Measurements from ENCODE around the gene ZGPAT. TPM values are rescaled to one million over a fixed set of nuclear protein-coding genes. Genes with fewer than 3 reads are reported as not detected.

The ZGPAT gene
- total RNA-seq, 4 donors from 2014 or later = 34.4 to 44.7 (median 35.9) TPM

DNA sequence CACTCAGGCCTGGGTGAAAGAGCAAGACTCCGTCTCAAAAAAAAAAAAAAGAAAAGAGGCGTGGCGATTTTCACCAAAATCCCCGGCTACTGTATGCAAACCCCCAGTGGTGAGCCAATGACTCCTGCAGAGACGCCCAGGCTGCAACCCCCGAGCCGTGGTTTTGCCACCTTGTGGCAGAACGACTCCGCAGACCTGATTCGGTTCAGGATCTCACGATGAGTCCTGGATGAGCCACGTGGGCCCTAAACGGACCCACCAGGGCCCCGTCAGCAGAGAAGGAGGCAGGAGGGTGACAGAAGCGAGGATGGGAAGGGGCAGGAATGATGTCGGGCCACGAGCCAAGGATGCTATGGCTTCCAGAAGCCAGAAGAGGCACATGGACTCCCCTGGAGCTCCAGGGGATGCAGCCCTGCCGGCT lies 74.2 kb downstream of the ZGPAT start:
- no peak for DNase-seq (ENCODE audit: low spot score in 2 of 2)
- WGBS, 2 donors = 80% methylated on average over 17 of the region's 18 CpGs
- no peak for TF ChIP-seq POLR2A (IDR thresholded peaks at IDR 0.05)
- TF ChIP-seq, protein P1, sequence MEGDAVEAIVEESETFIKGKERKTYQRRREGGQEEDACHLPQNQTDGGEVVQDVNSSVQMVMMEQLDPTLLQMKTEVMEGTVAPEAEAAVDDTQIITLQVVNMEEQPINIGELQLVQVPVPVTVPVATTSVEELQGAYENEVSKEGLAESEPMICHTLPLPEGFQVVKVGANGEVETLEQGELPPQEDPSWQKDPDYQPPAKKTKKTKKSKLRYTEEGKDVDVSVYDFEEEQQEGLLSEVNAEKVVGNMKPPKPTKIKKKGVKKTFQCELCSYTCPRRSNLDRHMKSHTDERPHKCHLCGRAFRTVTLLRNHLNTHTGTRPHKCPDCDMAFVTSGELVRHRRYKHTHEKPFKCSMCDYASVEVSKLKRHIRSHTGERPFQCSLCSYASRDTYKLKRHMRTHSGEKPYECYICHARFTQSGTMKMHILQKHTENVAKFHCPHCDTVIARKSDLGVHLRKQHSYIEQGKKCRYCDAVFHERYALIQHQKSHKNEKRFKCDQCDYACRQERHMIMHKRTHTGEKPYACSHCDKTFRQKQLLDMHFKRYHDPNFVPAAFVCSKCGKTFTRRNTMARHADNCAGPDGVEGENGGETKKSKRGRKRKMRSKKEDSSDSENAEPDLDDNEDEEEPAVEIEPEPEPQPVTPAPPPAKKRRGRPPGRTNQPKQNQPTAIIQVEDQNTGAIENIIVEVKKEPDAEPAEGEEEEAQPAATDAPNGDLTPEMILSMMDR (IDR thresholded peaks at IDR 0.05) = no peak
- intact Hi-C loops (cut with DNase I; ENCODE audit: low total_unique reads) = loop anchor here (10.0 kb wide), 1 partner anchor 193 kb away; the partner anchor contains the start of gene SAMD10
- no peak overlapping the region for H3K4me3 ChIP-seq (ENCODE audit: low read depth, poor library complexity, severe bottlenecking)

DNA sequence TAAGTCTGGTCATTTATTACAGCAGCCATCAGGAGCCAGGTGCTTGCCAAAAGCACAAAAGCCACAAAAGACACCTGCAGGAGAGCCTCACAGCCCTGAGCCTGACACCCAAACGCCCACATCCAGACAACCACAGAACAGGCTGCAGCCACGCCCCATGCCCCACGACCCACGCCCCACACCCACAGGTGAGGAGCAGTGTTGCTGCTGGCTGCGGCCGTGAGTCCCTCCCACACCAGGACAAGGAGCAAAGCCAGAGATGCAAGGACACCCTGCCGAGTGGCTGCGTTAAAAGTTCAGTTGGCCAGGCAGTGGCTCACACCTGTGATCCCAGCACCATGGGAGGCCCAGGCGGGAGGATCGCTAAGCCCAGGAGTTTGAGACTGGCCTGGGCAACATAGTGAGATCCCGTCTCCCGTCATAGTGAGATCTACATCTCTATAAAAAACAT lies 74.7 kb downstream of the ZGPAT start:
- 87 to 90% methylated on average over 6 to 12 of the region's 12 CpGs for WGBS, 2 donors
- TF ChIP-seq POLR2A (IDR thresholded peaks at IDR 0.05) = no peak
- TF ChIP-seq, protein P1 (IDR thresholded peaks at IDR 0.05) = no peak
- DNase-seq (ENCODE audit: low spot score in 2 of 2) = no peak
- no peak overlapping the region for H3K4me3 ChIP-seq (ENCODE audit: low read depth, poor library complexity, severe bottlenecking)
- intact Hi-C loops (cut with DNase I; ENCODE audit: low total_unique reads) = loop anchor here (10.0 kb wide), 1 partner anchor 192 kb away; the partner anchor contains the start of gene SAMD10

DNA sequence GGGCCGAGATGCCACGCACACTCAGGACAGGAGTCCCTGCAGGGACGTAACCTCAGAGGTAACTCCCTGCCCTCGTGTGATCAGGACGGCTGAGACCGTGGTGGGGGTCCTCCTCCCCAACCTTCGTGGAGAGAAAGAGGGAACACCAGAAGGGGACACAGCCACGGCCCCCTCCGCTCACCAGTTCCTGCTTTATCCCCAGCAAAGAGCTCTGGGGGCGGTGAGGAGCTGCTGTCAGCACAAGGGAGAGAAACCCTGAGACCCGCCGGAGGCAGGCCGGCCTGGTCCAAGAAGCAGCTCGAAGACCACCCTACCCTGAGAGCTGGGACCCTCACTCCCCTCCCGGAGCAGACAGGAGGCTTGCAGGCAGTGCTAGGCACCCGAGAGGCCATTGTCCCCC lies 76.1 kb downstream of the ZGPAT start:
- DNase-seq (ENCODE audit: low spot score in 2 of 2) = no peak
- TF ChIP-seq, protein P1 (IDR thresholded peaks at IDR 0.05) = no peak
- no peak for TF ChIP-seq POLR2A (IDR thresholded peaks at IDR 0.05)
- intact Hi-C loops (cut with DNase I; ENCODE audit: low total_unique reads) = loop anchor here (10.0 kb wide), 1 partner anchor 191 kb away; the partner anchor contains the start of gene SAMD10
- no peak overlapping the region for H3K4me3 ChIP-seq (ENCODE audit: low read depth, poor library complexity, severe bottlenecking)
- WGBS, 2 donors = 88 to 89% methylated on average over 16 of the region's 16 CpGs

DNA sequence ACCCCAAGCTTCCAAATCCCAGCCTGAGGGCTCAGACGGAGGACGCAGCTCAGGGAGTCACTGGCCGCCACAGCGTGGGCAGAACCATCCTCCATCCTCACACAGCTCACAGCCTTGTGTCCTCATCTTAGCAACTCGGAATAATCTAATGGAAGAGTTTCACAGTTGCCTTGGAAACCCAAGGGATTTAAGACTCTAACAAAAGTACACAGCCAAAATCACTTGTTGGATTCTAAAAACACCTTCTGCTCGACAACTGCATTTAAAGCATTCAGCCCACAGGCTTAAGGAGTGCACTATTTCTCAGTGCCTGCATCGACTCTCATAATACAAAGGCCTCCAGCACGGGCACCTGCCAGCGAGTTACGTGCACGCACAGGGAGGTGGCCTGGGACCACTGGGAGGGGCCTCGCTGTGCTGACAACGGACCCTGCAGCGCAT lies 77.9 kb downstream of the ZGPAT start:
- intact Hi-C loops (cut with DNase I; ENCODE audit: low total_unique reads) = loop anchor here (10.0 kb wide), 1 partner anchor 189 kb away; the partner anchor contains the start of gene SAMD10
- WGBS, 2 donors = 72 to 75% methylated on average over 14 of the region's 14 CpGs
- DNase-seq (ENCODE audit: low spot score in 2 of 2) = no peak
- TF ChIP-seq POLR2A (IDR thresholded peaks at IDR 0.05) = no peak
- TF ChIP-seq, protein P1 (IDR thresholded peaks at IDR 0.05) = no peak
- H3K4me3 ChIP-seq (ENCODE audit: low read depth, poor library complexity, severe bottlenecking) = no peak overlapping the region

Other genes with a start within 250 kb of the ZGPAT start
- gene KCNQ2, start 235.4 kb upstream of the ZGPAT start, total RNA-seq = not detected
- gene EEF1A2, start 209.0 kb upstream of the ZGPAT start, total RNA-seq = 10 to 100 TPM; 13.3 to 26.8 (median 22.9) TPM
- 100 to 1,000 TPM; 122 to 426 (median 348) TPM for gene PPDPF, start 187.3 kb upstream of the ZGPAT start, total RNA-seq
- gene PTK6, start 170.7 kb upstream of the ZGPAT start, total RNA-seq = 100 to 1,000 TPM in 1 of 4 donors, 10 to 100 TPM in 3; 72.4 to 101 (median 79.9) TPM
- under 1 TPM in 3 of 4 donors, not detected in 1; 0.16 to 0.59 (median 0.37) TPM for gene SRMS, start 160.3 kb upstream of the ZGPAT start, total RNA-seq
- under 1 TPM in 2 of 4 donors, not detected in 2; 0.12 to 0.39 TPM for gene FNDC11, start 153.9 kb upstream of the ZGPAT start, total RNA-seq
- 10 to 100 TPM; 26.9 to 35.4 (median 28.6) TPM for gene HELZ2, start 133.8 kb upstream of the ZGPAT start, total RNA-seq
- gene GMEB2, start 80.9 kb upstream of the ZGPAT start, total RNA-seq = 10 to 100 TPM; 11.9 to 18.3 (median 13.7) TPM
- gene STMN3, start 54.6 kb upstream of the ZGPAT start, total RNA-seq = 10 to 100 TPM in 3 of 4 donors, 1 to 10 TPM in 1; 9.4 to 23.0 (median 12.0) TPM
- 10 to 100 TPM in 3 of 4 donors, 1 to 10 TPM in 1; 8.5 to 38.3 (median 12.7) TPM for gene RTEL1, start 49.7 kb upstream of the ZGPAT start, total RNA-seq
- 10 to 100 TPM in 2 of 4 donors, 1 to 10 TPM in 2; 3.0 to 49.5 (median 12.1) TPM for gene TNFRSF6B, start 11.4 kb upstream of the ZGPAT start, total RNA-seq
- 10 to 100 TPM; 20.7 to 42.6 (median 34.7) TPM for gene ARFRP1, start 63 bp upstream of the ZGPAT start, total RNA-seq
- 10 to 100 TPM; 17.8 to 26.3 (median 21.8) TPM for gene LIME1, start 28.6 kb downstream of the ZGPAT start, total RNA-seq
- 100 to 1,000 TPM in 2 of 4 donors, 10 to 100 TPM in 2; 79.9 to 127 (median 96.2) TPM for gene SLC2A4RG, start 31.7 kb downstream of the ZGPAT start, total RNA-seq
- 1 to 10 TPM; 1.2 to 6.7 (median 5.7) TPM for gene ZBTB46, start 123.2 kb downstream of the ZGPAT start, total RNA-seq
- gene ABHD16B, start 153.5 kb downstream of the ZGPAT start, total RNA-seq = not detected
- gene TPD52L2, start 157.2 kb downstream of the ZGPAT start, total RNA-seq = 100 to 1,000 TPM in 2 of 4 donors, 10 to 100 TPM in 2; 85.9 to 101 (median 94.7) TPM
- gene DNAJC5, start 187.1 kb downstream of the ZGPAT start, total RNA-seq = 10 to 100 TPM; 40.6 to 59.7 (median 49.7) TPM
- gene UCKL1, start 248.4 kb downstream of the ZGPAT start, total RNA-seq = 10 to 100 TPM; 28.1 to 44.3 (median 33.6) TPM